ENCODE data around the gene ROCK2.

DNA sequence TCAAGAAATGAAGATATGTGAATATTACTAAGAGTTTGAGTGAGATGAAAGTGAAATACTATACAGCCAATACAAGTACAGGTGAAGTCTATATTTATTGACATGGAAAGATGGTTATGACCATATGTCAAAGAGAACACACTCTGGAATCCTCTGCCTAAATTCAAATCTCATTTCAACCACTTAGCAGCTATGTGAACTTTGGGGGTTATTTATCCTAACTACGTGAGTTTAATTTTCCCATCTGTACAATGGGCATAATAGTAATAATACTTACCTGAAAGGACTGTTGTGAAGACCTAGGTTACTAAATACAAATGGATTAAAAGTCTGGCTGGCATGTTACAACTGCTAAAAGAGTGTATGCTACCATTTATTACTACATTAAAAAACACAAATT, 79.6 kb downstream of the ROCK2 start:
- TF ChIP-seq, protein P1, sequence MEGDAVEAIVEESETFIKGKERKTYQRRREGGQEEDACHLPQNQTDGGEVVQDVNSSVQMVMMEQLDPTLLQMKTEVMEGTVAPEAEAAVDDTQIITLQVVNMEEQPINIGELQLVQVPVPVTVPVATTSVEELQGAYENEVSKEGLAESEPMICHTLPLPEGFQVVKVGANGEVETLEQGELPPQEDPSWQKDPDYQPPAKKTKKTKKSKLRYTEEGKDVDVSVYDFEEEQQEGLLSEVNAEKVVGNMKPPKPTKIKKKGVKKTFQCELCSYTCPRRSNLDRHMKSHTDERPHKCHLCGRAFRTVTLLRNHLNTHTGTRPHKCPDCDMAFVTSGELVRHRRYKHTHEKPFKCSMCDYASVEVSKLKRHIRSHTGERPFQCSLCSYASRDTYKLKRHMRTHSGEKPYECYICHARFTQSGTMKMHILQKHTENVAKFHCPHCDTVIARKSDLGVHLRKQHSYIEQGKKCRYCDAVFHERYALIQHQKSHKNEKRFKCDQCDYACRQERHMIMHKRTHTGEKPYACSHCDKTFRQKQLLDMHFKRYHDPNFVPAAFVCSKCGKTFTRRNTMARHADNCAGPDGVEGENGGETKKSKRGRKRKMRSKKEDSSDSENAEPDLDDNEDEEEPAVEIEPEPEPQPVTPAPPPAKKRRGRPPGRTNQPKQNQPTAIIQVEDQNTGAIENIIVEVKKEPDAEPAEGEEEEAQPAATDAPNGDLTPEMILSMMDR (IDR thresholded peaks at IDR 0.05; ENCODE audit: poor library complexity): no peak
- TF ChIP-seq EZH2 (IDR thresholded peaks at IDR 0.05; ENCODE audit: borderline replicate concordance) (no peak), EZH2phosphoT487 (IDR thresholded peaks at IDR 0.05; ENCODE audit: low read depth, severe bottlenecking, unreplicated experiment) (no peak)
